Prostate gland (tissue), 2 donors: Measurements from ENCODE around the gene FGF8.

ENCODE experiments used
- POLR2A ChIP-seq: fragments of 450-650 bp; IDR thresholded peaks from one replicate; pipeline ENCODE4 v1.6.1; 2016; ENCODE audit warnings: antibody characterized with exemption, mild to moderate bottlenecking
- POLR2AphosphoS5 ChIP-seq: sonication (generic); formaldehyde crosslinking; IDR thresholded peaks from one replicate; pipeline ENCODE4 v1.6.1; 2017; ENCODE audit warnings: antibody characterized with exemption
- TF ChIP-seq, protein P1 (sequence below), 4 experiments: fragments of 200-600 bp in 2 of 4; fragments of 450-650 bp in 2 of 4; sonication (generic) in 2 of 4; IDR thresholded peaks; 1 replicate in 3 of 4; 2 replicates in 1 of 4; pipeline ENCODE4 v1.5.1; 2016 to 2019; ENCODE audit warnings: antibody characterized with exemption in 4 of 4, mild to moderate bottlenecking in 2 of 4, moderate library complexity in 2 of 4

DNA sequence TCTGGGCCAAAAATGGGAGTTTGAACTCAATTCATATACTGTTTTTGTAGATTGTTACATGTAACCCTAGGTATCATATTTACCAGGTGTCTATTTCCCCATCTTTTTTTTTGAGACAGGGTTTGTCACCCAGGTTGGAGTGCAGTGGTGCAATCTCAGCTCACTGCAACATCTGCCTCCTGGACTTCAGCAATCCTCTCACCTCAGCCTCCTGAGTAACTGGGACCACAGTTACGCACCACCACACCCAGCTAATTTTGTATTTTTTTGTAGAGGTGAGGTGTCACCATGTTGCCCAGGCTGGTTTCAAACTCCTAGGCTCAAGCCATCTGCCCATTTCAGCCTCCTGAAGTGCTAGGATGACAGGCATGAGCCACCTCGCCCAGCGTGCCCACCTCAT is 52.7 kb downstream of the FGF8 start:
- TF ChIP-seq, protein P1, sequence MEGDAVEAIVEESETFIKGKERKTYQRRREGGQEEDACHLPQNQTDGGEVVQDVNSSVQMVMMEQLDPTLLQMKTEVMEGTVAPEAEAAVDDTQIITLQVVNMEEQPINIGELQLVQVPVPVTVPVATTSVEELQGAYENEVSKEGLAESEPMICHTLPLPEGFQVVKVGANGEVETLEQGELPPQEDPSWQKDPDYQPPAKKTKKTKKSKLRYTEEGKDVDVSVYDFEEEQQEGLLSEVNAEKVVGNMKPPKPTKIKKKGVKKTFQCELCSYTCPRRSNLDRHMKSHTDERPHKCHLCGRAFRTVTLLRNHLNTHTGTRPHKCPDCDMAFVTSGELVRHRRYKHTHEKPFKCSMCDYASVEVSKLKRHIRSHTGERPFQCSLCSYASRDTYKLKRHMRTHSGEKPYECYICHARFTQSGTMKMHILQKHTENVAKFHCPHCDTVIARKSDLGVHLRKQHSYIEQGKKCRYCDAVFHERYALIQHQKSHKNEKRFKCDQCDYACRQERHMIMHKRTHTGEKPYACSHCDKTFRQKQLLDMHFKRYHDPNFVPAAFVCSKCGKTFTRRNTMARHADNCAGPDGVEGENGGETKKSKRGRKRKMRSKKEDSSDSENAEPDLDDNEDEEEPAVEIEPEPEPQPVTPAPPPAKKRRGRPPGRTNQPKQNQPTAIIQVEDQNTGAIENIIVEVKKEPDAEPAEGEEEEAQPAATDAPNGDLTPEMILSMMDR (IDR thresholded peaks at IDR 0.05) = no peak
- TF ChIP-seq POLR2AphosphoS5 (no peak), POLR2A (no peak)
